ENCODE results near the gene LYPD6. TPM values are rescaled to one million over a fixed set of nuclear protein-coding genes. Genes with fewer than 3 reads are reported as not detected.

LYPD6 gene
- total and polyA plus RNA-seq, 9 of the 15 experiments (the other 6 are each of a cell fraction or from before 2014, with no cell fraction given): not detected

GRCh38 chr2:149339324-149339723 lies 8.9 kb downstream of the LYPD6 start (continued):
- TF ChIP-seq RBBP5 (IDR thresholded peaks at IDR 0.05; ENCODE audit: borderline replicate concordance, insufficient read depth, low read length, poor library complexity, severe bottlenecking): no peak
- no peak for TF ChIP-seq KLF6 (CRISPR knock-in tag; IDR thresholded peaks at IDR 0.05; ENCODE audit: borderline replicate concordance)
- no peak for TF ChIP-seq ARID2 (IDR thresholded peaks at IDR 0.05)
- TF ChIP-seq CREBBP (IDR thresholded peaks at IDR 0.05; ENCODE audit: low read depth, low read length): no peak
- no peak for TF ChIP-seq CBFA2T2 (conservative IDR thresholded peaks at IDR 0.05)
- TF ChIP-seq ETV1 (tag; conservative IDR thresholded peaks at IDR 0.05; ENCODE audit: low read depth): no peak

- Histone ChIP-seq H3K79me2 (ENCODE audit: control insufficient read depth, insufficient read depth, low read length) (no peaks in the 10 kb centered on the region), H3K9me1 (ENCODE audit: control insufficient read depth, insufficient read depth, low read length) (no peaks in the 10 kb centered on the region), H3K36me3 (ENCODE audit: control insufficient read depth, insufficient read depth, low read length) (no peaks in the 10 kb centered on the region), H3K9me3 (replicated peaks; ENCODE audit: control insufficient read depth, insufficient read depth, low read depth, low read length) (no peaks in the 10 kb centered on the region), H3K4me2 (ENCODE audit: insufficient read depth, low read length) (no peak overlapping the region), H3K4me1 (replicated peaks in 1 of 2; ENCODE audit: control insufficient read depth in 2 of 2, insufficient read depth in 2 of 2, low read length in 2 of 2) (no peaks in the 10 kb centered on the region), H3K27me3 (ENCODE audit: control insufficient read depth in 2 of 2, insufficient read depth in 2 of 2, low read length in 2 of 2) (no peaks in the 10 kb centered on the region), H4K20me1 (replicated peaks; ENCODE audit: control insufficient read depth, insufficient read depth, low read length) (no peaks in the 10 kb centered on the region), H3K9ac (ENCODE audit: insufficient read depth in 1 of 2, low read depth in 2 of 2, low read length in 2 of 2) (no peak overlapping the region), H3K27ac (ENCODE audit: extremely low read depth, low read depth, low read length) (no peak overlapping the region), H3K4me3 (no peak overlapping the region), H2AFZ (ENCODE audit: low read depth, low read length) (no peak overlapping the region)
- in situ Hi-C loops (cut with MboI): no loop called here
- ChIA-PET CTCF (ENCODE audit: low intra/inter-chr PET ratio) (no interaction called here), POLR2A (interaction anchor here (0.7 kb wide), 1 partner anchor 332 kb away, joined by 4 read pairs; no protein-coding TSS in a partner anchor)
- intact Hi-C loops (cut with micrococcal nuclease): no loop called here
- TF ChIP-seq RFX1 (IDR thresholded peaks at IDR 0.05) (no peak), KDM5B (IDR thresholded peaks at IDR 0.05; ENCODE audit: insufficient replicate concordance, low read depth, low read length) (no peak), XRCC3 (IDR thresholded peaks at IDR 0.05) (no peak), HINFP (tag; conservative IDR thresholded peaks at IDR 0.05; ENCODE audit: low read depth) (no peak), TOE1 (IDR thresholded peaks at IDR 0.05; ENCODE audit: borderline replicate concordance) (no peak), TOE1 (CRISPR knock-in tag; IDR thresholded peaks at IDR 0.05; ENCODE audit: borderline replicate concordance, low read depth) (no peak)
- no TSS peak for BruUV-seq (replicated peaks)
- WGBS (ENCODE audit: insufficient coverage, low coverage, missing lambda C conversion rate): 0% methylated on average over 1 of the region's 1 CpG
- DNase-seq (ENCODE audit: extremely low read depth in 1 of 4, low spot score in 3 of 4): no peak
- ATAC-seq: no peak
- no peak for FAIRE-seq
These were observed 12.1 kb downstream of the LYPD6 start for GRCh38 chr2:149342509-149342908.
